GM19239 (cell line): ENCODE results near the gene MAPK9.
A peak's percentile ranks its signal among the peaks of the same experiment; 100 is the strongest.

Experiments used
- DNase-seq: peaks from one replicate; pipeline ENCODE4 v3.0.0; 2011; ENCODE audit warnings: low spot score; ENCODE audit not compliant: insufficient read length
- FAIRE-seq: peaks from 2 replicates; lab custom pipeline; 2011; peaks lifted over from hg19 to GRCh38; lab: Jason Lieb, UNC

Gene MAPK9

DNA sequence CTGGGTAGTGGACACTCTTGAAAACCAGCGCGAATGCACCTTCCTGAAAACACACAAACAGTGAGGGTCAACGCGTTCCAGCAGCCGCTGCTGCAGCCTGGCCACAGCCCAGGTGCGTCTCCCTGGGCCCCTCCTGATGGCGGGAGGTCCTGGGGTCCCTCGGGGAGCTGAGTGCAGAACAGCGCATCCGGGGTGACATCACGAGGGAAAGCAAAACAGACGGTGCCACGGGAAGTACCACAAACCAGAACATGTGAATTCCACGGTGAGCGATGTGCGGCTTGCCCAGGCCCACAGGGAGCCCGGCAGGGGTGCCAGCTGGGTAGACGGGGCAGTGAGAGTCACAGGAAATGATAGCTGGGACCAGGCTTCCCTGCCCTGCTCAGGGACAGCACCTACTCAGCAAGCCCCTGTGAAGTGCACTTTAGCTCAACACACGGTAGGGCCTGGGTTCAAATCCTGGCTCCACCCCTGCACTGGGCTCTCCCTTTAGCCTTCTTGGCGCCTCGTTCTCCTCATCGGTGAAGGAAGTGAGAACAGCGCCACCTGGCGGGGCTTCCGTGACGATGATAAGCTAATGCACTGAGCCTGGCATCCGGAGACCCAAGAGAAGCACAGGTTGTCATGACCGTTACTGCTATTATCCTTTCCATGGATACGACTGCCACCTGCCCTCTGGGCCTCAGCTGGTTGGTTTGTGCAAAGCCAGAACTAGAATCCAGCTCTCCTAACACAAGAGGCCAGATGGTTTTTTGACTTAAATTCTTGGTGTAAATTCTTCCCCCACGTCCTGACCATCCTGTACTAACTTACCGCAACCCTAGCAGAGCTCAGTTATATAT lies 36.6 kb upstream of the MAPK9 start:
- DNase-seq (peak; percentile 85), FAIRE-seq (peak; percentile 80)

- DNase-seq (no peak), FAIRE-seq (no peak)
Measured at GRCh38 chr5:180326989-180327565, 35.2 kb upstream of the MAPK9 start.

GRCh38 chr5:180324601-180324950 lies 32.7 kb upstream of the MAPK9 start:
- no peak for FAIRE-seq
- no peak for DNase-seq

DNA sequence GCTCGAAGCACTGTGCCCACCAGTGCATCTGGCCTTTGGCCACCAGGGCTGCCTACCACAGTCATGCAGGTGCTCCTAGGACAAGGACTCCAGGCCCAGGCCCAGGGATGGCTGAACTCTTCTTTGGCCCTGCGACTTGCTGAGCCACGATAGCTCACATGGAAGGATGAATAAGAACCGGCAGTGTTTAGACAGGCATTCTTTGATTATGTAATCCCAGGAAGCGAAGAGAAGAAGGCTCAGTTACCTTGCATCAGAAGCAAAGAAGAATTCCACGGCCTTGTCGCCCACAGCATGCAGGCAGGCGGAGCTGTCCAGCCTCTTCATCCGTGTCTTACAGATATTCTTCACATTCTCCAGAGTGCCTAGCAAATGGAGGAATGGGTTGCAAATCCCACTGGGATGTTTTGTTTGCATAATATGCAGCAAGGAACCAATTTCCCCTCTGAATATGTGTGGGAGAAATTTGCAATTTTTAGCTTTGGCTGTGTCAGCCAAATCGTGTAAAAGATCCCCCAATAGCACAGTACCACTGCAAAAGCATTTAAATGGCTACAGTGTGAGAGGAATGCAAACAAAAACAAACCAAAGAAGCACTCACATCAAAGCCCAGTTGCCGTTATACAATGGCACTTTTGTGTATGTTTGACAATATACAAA lies 32.2 kb upstream of the MAPK9 start:
- FAIRE-seq, result no peak

GRCh38 chr5:180323160-180323559 lies 31.3 kb upstream of the MAPK9 start:
- FAIRE-seq (no peak), DNase-seq (no peak)

More for the DNA sequence above, 32.2 kb upstream of the MAPK9 start:
- DNase-seq, result no peak

DNA sequence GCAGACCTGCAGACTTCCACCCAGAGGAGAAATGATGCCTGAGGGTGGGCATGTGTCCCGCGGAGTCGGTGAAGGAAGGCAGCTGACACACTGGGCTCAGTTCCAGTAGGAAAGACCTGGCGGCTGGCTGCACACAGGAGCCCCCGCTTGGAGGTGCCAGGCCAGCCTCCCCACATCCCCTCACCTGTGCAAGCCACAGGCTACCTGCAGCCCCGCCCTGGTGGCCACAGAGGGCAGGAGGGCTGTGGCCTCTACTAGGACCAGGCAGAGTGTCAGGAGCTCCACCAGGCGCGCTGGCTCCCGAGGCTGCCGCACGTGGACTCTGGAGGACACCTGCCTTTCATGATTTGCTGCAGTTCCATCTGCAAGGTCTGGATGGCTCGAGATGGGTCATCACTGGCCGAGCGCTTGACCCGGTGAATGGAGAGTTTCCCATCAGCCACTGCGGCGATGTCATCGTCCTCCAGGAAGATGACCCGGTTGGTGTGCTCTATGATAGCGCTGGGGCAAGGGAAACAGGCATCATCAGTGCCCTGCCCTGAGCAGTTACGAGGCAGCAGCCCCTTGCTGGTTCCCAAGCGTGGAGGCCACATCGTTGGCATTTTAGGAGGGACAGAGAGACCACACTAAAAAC lies 26.7 kb upstream of the MAPK9 start:
- DNase-seq (no peak), FAIRE-seq (no peak)

GRCh38 chr5:180316586-180316985 lies 24.7 kb upstream of the MAPK9 start:
- FAIRE-seq (no peak), DNase-seq (no peak)

- FAIRE-seq (no peak), DNase-seq (peak; percentile 81)
Measured at GRCh38 chr5:180315762-180316212, 23.9 kb upstream of the MAPK9 start.

DNA sequence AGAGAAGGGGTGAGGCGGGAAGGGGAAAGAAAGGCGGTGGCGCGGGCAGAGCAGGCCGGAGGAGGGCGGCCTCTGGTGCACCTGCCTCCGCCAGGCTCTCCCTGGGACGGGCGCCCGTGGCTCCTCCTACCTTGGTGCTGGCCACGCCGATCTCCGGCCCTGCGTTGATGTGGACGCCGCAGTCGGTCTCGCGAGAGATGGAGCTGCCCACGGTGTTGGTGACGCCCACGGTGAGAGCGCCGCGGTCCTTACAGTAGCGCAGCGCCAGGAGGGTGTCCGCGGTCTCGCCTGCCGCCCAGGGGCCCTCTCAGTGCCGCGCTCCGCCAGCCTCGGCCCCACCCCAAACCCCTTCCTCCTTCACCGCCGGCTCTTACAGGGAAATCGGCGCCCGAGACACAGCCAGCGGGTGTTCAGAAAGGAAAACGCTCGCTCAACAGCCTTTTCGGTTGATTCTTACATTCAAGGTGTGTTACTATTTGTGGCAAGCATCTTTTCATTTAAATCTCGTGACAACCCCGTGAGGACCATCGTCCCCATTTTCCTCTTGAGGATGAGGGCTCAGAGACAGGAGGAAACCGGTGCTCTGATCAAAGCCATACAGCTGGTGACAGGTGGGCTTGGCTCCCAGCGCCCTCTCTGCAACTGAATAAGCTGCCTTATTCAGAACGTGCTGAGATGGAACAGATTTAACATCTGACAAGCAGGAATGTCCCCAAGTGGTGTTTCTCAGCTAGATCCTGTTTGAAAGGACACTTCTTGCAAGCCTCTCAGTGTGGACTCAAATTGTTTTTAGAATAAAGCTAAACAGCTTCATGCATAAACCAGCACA lies 22.0 kb upstream of the MAPK9 start:
- DNase-seq (no peak), FAIRE-seq (no peak)

GRCh38 chr5:180311216-180311615 lies 19.3 kb upstream of the MAPK9 start:
- DNase-seq, result no peak
- no peak for FAIRE-seq

DNA sequence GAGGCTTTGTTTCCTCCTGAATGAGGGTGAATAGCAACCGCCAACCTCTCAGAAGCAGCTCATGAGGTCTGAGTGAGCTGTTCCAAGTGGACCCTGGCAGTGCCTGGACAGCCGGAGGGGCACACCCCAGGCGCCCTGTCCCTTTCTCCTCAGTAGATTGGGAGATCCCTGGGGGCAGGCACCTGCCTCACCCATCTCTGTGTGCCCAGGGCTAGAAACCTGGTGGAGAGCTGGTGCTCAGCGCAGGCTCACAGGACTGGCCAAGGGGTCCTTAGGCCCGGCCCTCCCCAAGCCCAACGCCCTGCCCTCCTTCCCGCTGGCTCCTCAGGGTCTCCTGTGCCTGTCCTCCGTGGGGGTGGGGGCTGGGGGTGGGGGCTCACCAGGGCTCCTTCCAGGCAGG lies 14.9 kb upstream of the MAPK9 start:
- FAIRE-seq (no peak), DNase-seq (no peak)

DNA sequence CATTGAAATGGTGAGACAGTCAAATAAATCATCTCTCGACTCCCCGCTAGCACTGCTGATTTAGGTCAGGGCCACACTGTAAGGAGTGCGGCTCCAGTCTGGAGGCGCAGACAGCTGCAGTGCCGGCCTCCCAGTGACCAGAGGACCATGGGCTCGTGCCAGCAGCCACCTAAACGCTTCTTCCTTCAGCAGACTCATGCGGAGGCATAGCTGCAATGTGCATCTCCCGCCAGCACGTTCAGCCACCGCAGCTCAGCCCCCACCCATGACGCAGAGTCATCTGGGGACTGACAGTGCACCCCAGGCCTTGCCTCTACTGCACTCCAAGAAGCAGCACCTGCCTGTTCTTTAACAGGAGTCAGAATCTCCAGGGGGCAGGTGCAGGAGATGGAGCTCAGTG lies 13.6 kb upstream of the MAPK9 start:
- DNase-seq (no peak), FAIRE-seq (no peak)

GRCh38 chr5:180304431-180305375 lies 12.8 kb upstream of the MAPK9 start:
- no peak for DNase-seq
- FAIRE-seq, result no peak

DNA sequence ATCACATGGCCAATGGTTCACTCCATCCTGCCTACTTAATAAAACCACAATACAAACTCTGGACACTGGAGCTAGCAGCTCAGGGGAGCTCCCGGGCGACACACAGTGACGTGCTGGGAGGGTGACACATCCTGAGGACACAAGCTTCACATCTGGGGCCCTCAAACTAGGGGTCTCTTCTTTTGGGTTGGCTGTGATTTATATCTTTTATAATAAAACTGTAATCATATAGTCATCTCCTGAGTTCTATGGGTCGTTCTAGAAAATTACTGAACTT lies 12.1 kb upstream of the MAPK9 start:
- DNase-seq, result no peak
- FAIRE-seq, result no peak

DNA sequence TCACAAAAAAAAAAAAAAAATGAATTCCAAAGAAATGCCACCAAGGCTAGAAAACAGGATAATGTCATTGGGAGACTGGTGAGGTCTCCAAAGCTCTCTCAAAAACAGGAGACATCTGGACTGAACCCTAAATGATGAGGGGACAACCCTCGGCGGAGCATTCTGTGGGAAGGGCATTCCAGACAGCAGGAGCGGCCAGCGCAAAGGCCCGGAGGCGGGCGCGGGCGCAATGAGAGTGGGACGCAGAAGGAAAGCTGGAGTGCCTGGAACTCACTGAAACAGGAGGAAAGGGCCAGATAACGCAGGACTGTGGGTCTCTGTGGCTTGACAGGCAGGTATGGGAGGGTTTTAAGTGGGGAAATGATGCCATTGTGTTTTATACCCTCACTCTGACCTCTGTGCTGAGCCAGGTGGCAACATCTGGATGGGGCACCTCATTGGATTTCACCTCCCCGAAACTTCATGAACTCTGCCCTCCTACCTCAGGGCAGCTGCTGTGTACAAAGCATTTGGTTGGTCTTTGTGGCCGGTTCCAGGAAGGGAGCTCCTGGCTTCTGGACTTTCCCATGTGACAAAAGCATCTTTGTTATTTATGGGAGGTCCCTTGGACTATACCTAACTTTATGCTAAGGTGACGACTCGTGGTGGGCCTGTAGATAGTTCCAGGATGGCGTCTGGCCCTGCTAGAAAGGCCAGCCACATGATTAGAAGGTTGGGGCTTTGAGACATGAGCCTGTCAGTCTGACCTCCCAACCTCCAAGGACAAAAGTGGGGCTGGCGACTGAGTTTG lies 11.5 kb upstream of the MAPK9 start:
- no peak for FAIRE-seq

DNA sequence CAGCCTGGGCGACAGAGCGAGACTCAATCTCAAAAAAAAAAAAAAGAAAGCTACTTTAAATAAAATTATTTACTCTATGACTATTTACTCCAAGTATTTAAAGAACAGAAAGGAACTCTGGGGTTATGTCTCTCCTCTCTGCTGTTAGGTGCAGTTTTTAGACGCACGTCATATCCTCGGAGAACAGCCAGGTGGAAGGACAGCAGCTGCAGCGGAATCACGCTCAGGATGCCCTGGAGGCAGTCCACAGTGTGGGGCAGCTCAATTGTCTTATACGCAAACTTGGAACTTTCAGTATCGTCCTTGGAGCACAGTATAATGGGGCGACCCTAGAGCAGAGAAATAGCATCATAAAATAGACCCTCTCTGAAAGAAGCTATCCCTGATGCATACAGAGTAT lies 10.4 kb upstream of the MAPK9 start:
- no peak for FAIRE-seq
- DNase-seq, result no peak

More for the DNA sequence above, 11.5 kb upstream of the MAPK9 start:
- DNase-seq, result no peak

GRCh38 chr5:180301253-180301652 lies 9.4 kb upstream of the MAPK9 start:
- no peak for FAIRE-seq
- DNase-seq, result no peak

DNA sequence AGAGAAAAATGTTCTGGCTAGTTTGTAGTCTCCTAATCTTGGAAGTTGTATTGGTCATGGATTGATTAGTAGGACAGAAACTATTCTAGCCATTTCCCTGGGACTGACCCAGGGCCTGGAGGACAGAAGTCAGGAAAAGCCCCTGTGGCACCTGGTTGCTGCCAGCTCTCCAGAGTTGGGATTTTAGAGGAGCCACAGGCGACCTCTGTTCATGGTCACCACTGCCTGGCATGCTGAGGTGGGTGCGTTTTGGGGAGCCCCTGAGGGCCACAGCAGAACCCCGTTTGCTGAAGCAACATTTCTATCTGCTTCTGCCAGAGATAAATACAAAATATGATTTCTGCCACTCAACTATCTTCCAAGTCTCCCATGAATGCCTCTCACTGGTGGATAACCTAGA lies 7.6 kb upstream of the MAPK9 start:
- no peak for DNase-seq
- no peak for FAIRE-seq
